Lower leg skin (tissue), 3 donors: Measurements from ENCODE around the gene TCEA2.

Source experiments
- POLR2A ChIP-seq, 2 donors: fragments of 450-650 bp; IDR thresholded peaks; one replicate each; pipeline ENCODE4 v1.6.1; 2016 to 2017; ENCODE audit warnings: antibody characterized with exemption in 2 of 2, mild to moderate bottlenecking in 1 of 2, moderate library complexity in 1 of 2
- TF ChIP-seq, protein P1 (sequence below), 3 donors: fragments of 450-650 bp; IDR thresholded peaks; one replicate each; pipeline ENCODE4 v1.5.1; 2016; ENCODE audit warnings: antibody characterized with exemption in 3 of 3, mild to moderate bottlenecking in 3 of 3, moderate library complexity in 2 of 3

DNA sequence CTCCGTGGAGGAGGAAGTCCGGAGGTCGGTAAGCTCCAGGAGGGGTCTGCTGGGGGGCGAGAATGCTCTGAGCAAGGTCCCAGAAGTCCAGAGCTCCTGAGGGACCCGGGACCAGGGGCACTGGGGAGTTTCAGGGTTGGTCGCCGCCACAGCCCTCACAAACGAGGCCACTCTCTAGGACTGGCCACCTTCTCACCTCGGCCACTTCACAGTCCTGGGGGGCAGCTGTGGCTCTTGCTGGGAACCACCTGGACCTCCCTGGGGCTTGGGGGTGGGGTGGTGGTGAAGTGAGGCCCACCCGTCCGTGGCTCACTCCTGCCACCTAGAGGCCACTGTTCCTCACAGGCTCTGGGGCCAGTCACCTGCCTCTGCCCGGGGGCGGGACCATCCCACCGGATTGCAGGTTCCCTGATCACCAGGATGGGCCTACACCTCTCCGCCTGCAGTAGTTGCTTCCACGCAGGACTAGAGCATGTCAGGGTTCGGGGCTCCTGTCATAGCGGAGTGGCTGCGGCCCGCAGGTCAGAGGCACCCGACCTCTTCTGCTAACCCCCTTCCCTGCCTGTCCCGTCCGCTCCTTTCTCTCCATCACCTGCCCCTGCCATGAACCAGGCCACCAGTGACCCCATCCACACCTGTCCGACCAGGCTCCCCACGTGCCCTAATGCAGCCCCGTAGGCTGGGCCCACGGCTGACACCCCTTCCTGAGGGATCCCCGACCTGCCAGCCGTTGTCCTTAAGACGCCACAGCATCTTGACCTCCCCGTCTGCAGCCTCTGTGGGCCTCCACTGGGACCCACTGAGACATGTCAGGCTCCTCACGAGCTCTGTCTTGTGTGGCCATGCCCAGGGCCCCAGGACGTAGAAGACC, 5.1 kb upstream of the TCEA2 start:
- TF ChIP-seq, protein P1, sequence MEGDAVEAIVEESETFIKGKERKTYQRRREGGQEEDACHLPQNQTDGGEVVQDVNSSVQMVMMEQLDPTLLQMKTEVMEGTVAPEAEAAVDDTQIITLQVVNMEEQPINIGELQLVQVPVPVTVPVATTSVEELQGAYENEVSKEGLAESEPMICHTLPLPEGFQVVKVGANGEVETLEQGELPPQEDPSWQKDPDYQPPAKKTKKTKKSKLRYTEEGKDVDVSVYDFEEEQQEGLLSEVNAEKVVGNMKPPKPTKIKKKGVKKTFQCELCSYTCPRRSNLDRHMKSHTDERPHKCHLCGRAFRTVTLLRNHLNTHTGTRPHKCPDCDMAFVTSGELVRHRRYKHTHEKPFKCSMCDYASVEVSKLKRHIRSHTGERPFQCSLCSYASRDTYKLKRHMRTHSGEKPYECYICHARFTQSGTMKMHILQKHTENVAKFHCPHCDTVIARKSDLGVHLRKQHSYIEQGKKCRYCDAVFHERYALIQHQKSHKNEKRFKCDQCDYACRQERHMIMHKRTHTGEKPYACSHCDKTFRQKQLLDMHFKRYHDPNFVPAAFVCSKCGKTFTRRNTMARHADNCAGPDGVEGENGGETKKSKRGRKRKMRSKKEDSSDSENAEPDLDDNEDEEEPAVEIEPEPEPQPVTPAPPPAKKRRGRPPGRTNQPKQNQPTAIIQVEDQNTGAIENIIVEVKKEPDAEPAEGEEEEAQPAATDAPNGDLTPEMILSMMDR (IDR thresholded peaks at IDR 0.05): no peak
- no peak for TF ChIP-seq POLR2A (IDR thresholded peaks at IDR 0.05)
